ENCODE data around the gene GLI3.

GRCh38 chr7:41955893-41956675 is 280.9 kb downstream of the GLI3 start:
- TF ChIP-seq POLR2A (IDR thresholded peaks at IDR 0.05) (no peak), CTCF (IDR thresholded peaks at IDR 0.05) (no peak)

Data from adrenal gland (tissue), 5 donors.